K562 (cell line): Measurements from ENCODE around the gene GABRB1. TPM values are rescaled to one million over a fixed set of nuclear protein-coding genes. Genes with fewer than 3 reads are reported as not detected.

Source experiments
- ATAC-seq: fragments of 200-7000 bp; cut with Tn5 transposase; 3 replicates; pipeline ENCODE4 v1.9.1; 2020; ENCODE audit warnings: moderate library complexity
- BruUV-seq: library from RNA; stranded (reverse); fragments of 400-500 nt; replicated peaks from 2 replicates; lab custom pipeline; 2021; lab: Mats Ljungman, UMichigan
- CTCF ChIA-PET: fragments of 300-600 bp; formaldehyde crosslinking; extraction: SDS; loops from one replicate; lab custom pipeline; 2021; ENCODE audit warnings: low intra/inter-chr PET ratio; lab: Yijun Ruan, JAX
- POLR2A ChIA-PET: fragments of 300-600, 350-650 bp; sonication (Branson Sonifier 250); formaldehyde crosslinking; extraction: SDS; loops from one replicate; lab custom pipeline; 2021; ENCODE audit warnings: antibody characterized with exemption, inconsistent platforms; lab: Yijun Ruan, JAX
- DNase-seq, 4 experiments: peaks; one replicate each; pipeline versions ENCODE4 v3.0.0 to v3.0.0-alpha.2; 2011 to 2018; ENCODE audit warnings: low spot score in 3 of 4, mixed read lengths in 3 of 4; ENCODE audit errors: extremely low read depth in 1 of 4
- FAIRE-seq: peaks from 2 replicates; lab custom pipeline; 2011; peaks lifted over from hg19 to GRCh38; lab: Jason Lieb, UNC
- H2AFZ ChIP-seq: 2 replicates; pipeline ENCODE4 v1.6.0; 2011; ENCODE audit warnings: low read depth, low read length, control low read depth, inconsistent platforms
- H3K27ac ChIP-seq: fragments of 200-600 bp; 3 replicates; pipeline ENCODE4 v1.8.0; 2011; ENCODE audit warnings: low read depth, mild to moderate bottlenecking, control low read depth, inconsistent platforms, low read length, moderate library complexity, mixed read lengths; ENCODE audit errors: extremely low read depth
- H3K27me3 ChIP-seq, 2 experiments: fragments of 300-600 bp in 1 of 2; 2 replicates in 1 of 2; 3 replicates in 1 of 2; pipeline versions ENCODE4 v1.6.0 to v1.8.0; 2011; ENCODE audit warnings: inconsistent platforms in 2 of 2, low read length in 2 of 2, mild to moderate bottlenecking in 1 of 2, mixed read lengths in 1 of 2, moderate library complexity in 1 of 2; ENCODE audit not compliant: control insufficient read depth in 2 of 2, insufficient read depth in 2 of 2
- H3K36me3 ChIP-seq: fragments of 300-600 bp; 3 replicates; pipeline ENCODE4 v1.8.0; 2011; ENCODE audit warnings: mild to moderate bottlenecking, low read length, inconsistent platforms; ENCODE audit not compliant: control insufficient read depth, insufficient read depth
- H3K4me1 ChIP-seq, 2 experiments: fragments of 200-600 bp in 1 of 2; replicated peaks in 1 of 2; 2 replicates in 1 of 2; 3 replicates in 1 of 2; pipeline versions ENCODE4 v1.5.1 to v1.8.0; 2011; ENCODE audit warnings: inconsistent platforms in 2 of 2, low read length in 2 of 2, mild to moderate bottlenecking in 1 of 2, mixed read lengths in 1 of 2, moderate library complexity in 1 of 2; ENCODE audit not compliant: control insufficient read depth in 2 of 2, insufficient read depth in 2 of 2
- H3K4me2 ChIP-seq: 2 replicates; pipeline ENCODE4 v1.6.1; 2011; ENCODE audit warnings: low read length, control low read depth, inconsistent platforms, mixed read lengths; ENCODE audit not compliant: insufficient read depth
- H3K4me3 ChIP-seq: fragments of 200-600 bp; sonication (generic), shearing (Covaris generic); 2 replicates; pipeline ENCODE4 v1.5.1; 2016; ENCODE audit warnings: control low read depth, inconsistent platforms
- H3K79me2 ChIP-seq: fragments of 200-600 bp; 3 replicates; pipeline ENCODE4 v1.8.0; 2011; ENCODE audit warnings: low read length, inconsistent platforms; ENCODE audit not compliant: control insufficient read depth, insufficient read depth
- H3K9ac ChIP-seq, 2 experiments: 2 replicates each; pipeline versions ENCODE4 v1.6.0 to v1.6.1; 2011; ENCODE audit warnings: low read depth in 2 of 2, low read length in 2 of 2, control low read depth in 1 of 2, inconsistent platforms in 1 of 2, mild to moderate bottlenecking in 1 of 2, mixed read lengths in 1 of 2; ENCODE audit not compliant: insufficient read depth in 1 of 2
- H3K9me1 ChIP-seq: one replicate; pipeline ENCODE4 v1.6.0; 2011; ENCODE audit warnings: inconsistent platforms, mild to moderate bottlenecking, low read length, moderate library complexity; ENCODE audit not compliant: control insufficient read depth, insufficient read depth
- H3K9me3 ChIP-seq: replicated peaks from 2 replicates; pipeline ENCODE4 v1.5.1; 2011; ENCODE audit warnings: low read depth, low read length, inconsistent platforms; ENCODE audit not compliant: control insufficient read depth, insufficient read depth
- H4K20me1 ChIP-seq: replicated peaks from 2 replicates; pipeline ENCODE4 v1.6.1; 2011; ENCODE audit warnings: low read length, inconsistent platforms, mixed read lengths; ENCODE audit not compliant: control insufficient read depth, insufficient read depth
- CBX3 ChIP-seq, 2 experiments: IDR thresholded peaks; 1 replicate in 1 of 2; 2 replicates in 1 of 2; pipeline ENCODE4 v1.6.1; 2012; ENCODE audit warnings: inconsistent platforms in 2 of 2, low read length in 2 of 2, borderline replicate concordance in 1 of 2, control low read depth in 1 of 2
- ILF3 ChIP-seq: fragments of 450-650 bp; IDR thresholded peaks from 2 replicates; pipeline ENCODE4 v1.6.1; 2018; ENCODE audit warnings: antibody characterized with exemption, mild to moderate bottlenecking, moderate library complexity, borderline replicate concordance
- KLF13 ChIP-seq: fragments of 450-650 bp; IDR thresholded peaks from 2 replicates; pipeline ENCODE4 v1.6.1; 2016; ENCODE audit warnings: missing genetic modification characterization, low read depth, mild to moderate bottlenecking, missing compliant biosample characterization, moderate library complexity, borderline replicate concordance
- MAZ ChIP-seq, 2 experiments: fragments of 450-650 bp in 1 of 2; sonication (generic) in 1 of 2; formaldehyde crosslinking; IDR thresholded peaks in 1 of 2; conservative IDR thresholded peaks in 1 of 2; 2 replicates each; pipeline versions ENCODE4 v1.4.0 to v1.5.0; 2020; ENCODE audit warnings: mild to moderate bottlenecking in 1 of 2, missing genetic modification reagents in 1 of 2
- NCOR1 ChIP-seq: fragments of 450-650 bp; IDR thresholded peaks from 2 replicates; pipeline ENCODE4 v1.6.1; 2016; ENCODE audit warnings: mild to moderate bottlenecking, moderate library complexity
- NR2F6 ChIP-seq: fragments of 450-650 bp; formaldehyde crosslinking; IDR thresholded peaks from 2 replicates; pipeline ENCODE4 v1.4.0; 2020; ENCODE audit warnings: mild to moderate bottlenecking
- OTX1 ChIP-seq: fragments of 450-650 bp; formaldehyde crosslinking; IDR thresholded peaks from 2 replicates; pipeline ENCODE4 v1.4.0; 2022; ENCODE audit warnings: mild to moderate bottlenecking
- RBM34 ChIP-seq: fragments of 200-400 bp; formaldehyde crosslinking; IDR thresholded peaks from 2 replicates; pipeline ENCODE4 v1.6.1; 2018; ENCODE audit warnings: low read length, borderline replicate concordance; ENCODE audit not compliant: insufficient read depth
- RNF2 ChIP-seq: sonication (generic); IDR thresholded peaks from 2 replicates; pipeline ENCODE4 v1.6.1; 2016
- SMC3 ChIP-seq: conservative IDR thresholded peaks from 2 replicates; pipeline ENCODE4 v1.6.1; 2011; ENCODE audit warnings: low read depth, low read length, improper control_type of control experiment; ENCODE audit not compliant: insufficient read depth
- THRAP3 ChIP-seq: fragments of 450-650 bp; IDR thresholded peaks from 2 replicates; pipeline ENCODE4 v1.6.1; 2016; ENCODE audit warnings: mild to moderate bottlenecking, inconsistent platforms, borderline replicate concordance
- YY1 ChIP-seq, 3 experiments: IDR thresholded peaks; 2 replicates each; pipeline ENCODE4 v1.6.1; 2011; ENCODE audit warnings: low read length in 2 of 3, mild to moderate bottlenecking in 2 of 3, moderate library complexity in 2 of 3, borderline replicate concordance in 1 of 3, control low read depth in 1 of 3, low read depth in 1 of 3; ENCODE audit not compliant: insufficient read depth in 3 of 3, insufficient replicate concordance in 2 of 3, control insufficient read depth in 1 of 3, insufficient read length in 1 of 3; ENCODE audit errors: extremely low read depth in 1 of 3
- ZNF263 ChIP-seq: sonication (generic); formaldehyde crosslinking; IDR thresholded peaks from 2 replicates; pipeline ENCODE4 v1.8.0; 2022; ENCODE audit warnings: mild to moderate bottlenecking, missing genetic modification reagents, borderline replicate concordance
- in situ Hi-C: fragments of 300-500 bp; cut with MboI; formaldehyde crosslinking; loops from 4 replicates; pipeline ENCODE4 v1.15.0; 2018; ENCODE audit warnings: inconsistent platforms, mixed read lengths
- intact Hi-C: fragments of 100-400 bp; cut with micrococcal nuclease; formaldehyde crosslinking; loops from 2 replicates; pipeline ENCODE4 v1.14.2; 2022
- polyA plus RNA-seq, 8 experiments: library from polyadenylated mRNA; depleted of rRNA in 4 of 8; stranded (reverse) in 5 of 8; unstranded in 3 of 8; fragments of >200 nt; fragmentation: Nextera tagmentation in 2 of 8; fragmentation: Illumina TruSeq in 1 of 8; extraction: Ambion mirVana in 2 of 8; extraction: Trizol in 1 of 8; gene quantifications; 2 replicates each; pipeline versions ENCODE4 v1.2.1 to v1.2.3, GENCODE V29; 2011 to 2014; ENCODE audit warnings: inconsistent platforms in 1 of 8, missing spikeins in 1 of 8
- total RNA-seq, 7 experiments: library from RNA; depleted of rRNA in 6 of 7; stranded (reverse); fragments of >200 nt in 6 of 7; fragmentation: Illumina TruSeq in 2 of 7; extraction: Trizol in 2 of 7; gene quantifications; 2 replicates each; pipeline versions ENCODE4 v1.2.1 to v1.2.3, GENCODE V29; 2011 to 2021; ENCODE audit warnings: low replicate concordance in 1 of 7
- TF ChIP-seq, protein P1 (sequence below): IDR thresholded peaks from 2 replicates; pipeline ENCODE4 v1.6.1; 2014; ENCODE audit warnings: antibody characterized with exemption
- TF ChIP-seq, protein P2 (sequence below): fragments of 450-650 bp; IDR thresholded peaks from 2 replicates; pipeline ENCODE4 v1.7.1; 2018; ENCODE audit warnings: mild to moderate bottlenecking, low read depth; ENCODE audit not compliant: partially characterized antibody
- TF ChIP-seq, protein P3 (sequence below): sonication (generic); formaldehyde crosslinking; IDR thresholded peaks from 2 replicates; pipeline ENCODE4 v1.8.0; 2022; ENCODE audit warnings: missing genetic modification reagents, mild to moderate bottlenecking, borderline replicate concordance
- TF ChIP-seq, protein P4 (sequence below): fragments of 450-650 bp; IDR thresholded peaks from 2 replicates; pipeline ENCODE4 v1.6.1; 2016

The GABRB1 gene
- total and polyA plus RNA-seq, 9 of the 15 experiments (the other 6 are each of a cell fraction or from before 2014, with no cell fraction given): not detected

DNA sequence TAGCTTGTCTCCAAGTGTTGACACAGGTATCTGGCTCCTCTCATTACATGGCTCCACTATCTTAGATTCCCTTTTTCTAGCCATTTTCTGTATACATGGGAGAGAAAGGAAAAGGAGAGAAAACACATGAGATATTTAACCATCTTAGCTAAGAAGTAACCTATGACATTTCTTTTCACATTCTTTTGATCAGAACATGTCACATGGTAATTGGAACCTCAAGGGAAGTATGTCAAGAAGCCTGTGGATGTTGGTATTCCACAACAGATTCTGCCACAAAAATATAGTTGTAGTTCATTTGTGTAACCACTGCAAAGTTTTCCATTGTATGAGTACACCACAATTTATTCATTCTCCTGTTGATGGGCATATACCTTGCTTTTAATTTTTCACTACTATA lies 18.7 kb upstream of the GABRB1 start:
- H3K9ac ChIP-seq: no peak overlapping the region
- H3K36me3 ChIP-seq: no peaks in the 10 kb centered on the region
- ChIA-PET CTCF (no interaction called here), POLR2A (interaction anchor here (0.7 kb wide), 1 partner anchor 31 kb away, joined by 3 read pairs; no protein-coding TSS in a partner anchor)
- H3K4me3 ChIP-seq: no peak overlapping the region
- in situ Hi-C loops: no loop called here
- no peaks in the 10 kb centered on the region for H3K4me1 ChIP-seq
- ATAC-seq: no peak
- no peak overlapping the region for H3K27ac ChIP-seq
- H3K4me2 ChIP-seq: no peak overlapping the region
- no peaks in the 10 kb centered on the region for H3K9me3 ChIP-seq
- H3K27me3 ChIP-seq: no peaks in the 10 kb centered on the region
- no peak for DNase-seq
- no peaks in the 10 kb centered on the region for H3K79me2 ChIP-seq
- intact Hi-C loops: no loop called here
- BruUV-seq: no TSS peak
- FAIRE-seq: no peak
- H3K9me1 ChIP-seq: no peaks in the 10 kb centered on the region
- H4K20me1 ChIP-seq: no peaks in the 10 kb centered on the region
- H2AFZ ChIP-seq: no peak overlapping the region
- TF ChIP-seq, protein P1, sequence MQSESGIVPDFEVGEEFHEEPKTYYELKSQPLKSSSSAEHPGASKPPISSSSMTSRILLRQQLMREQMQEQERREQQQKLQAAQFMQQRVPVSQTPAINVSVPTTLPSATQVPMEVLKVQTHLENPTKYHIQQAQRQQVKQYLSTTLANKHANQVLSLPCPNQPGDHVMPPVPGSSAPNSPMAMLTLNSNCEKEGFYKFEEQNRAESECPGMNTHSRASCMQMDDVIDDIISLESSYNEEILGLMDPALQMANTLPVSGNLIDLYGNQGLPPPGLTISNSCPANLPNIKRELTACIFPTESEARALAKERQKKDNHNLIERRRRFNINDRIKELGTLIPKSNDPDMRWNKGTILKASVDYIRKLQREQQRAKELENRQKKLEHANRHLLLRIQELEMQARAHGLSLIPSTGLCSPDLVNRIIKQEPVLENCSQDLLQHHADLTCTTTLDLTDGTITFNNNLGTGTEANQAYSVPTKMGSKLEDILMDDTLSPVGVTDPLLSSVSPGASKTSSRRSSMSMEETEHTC: no peak
- TF ChIP-seq MAZ (CRISPR knock-in tag; conservative IDR thresholded peaks at IDR 0.05 in 1 of 2, IDR thresholded peaks at IDR 0.05 in 1 of 2) (no peak), THRAP3 (no peak), ZNF263 (no peak), YY1 (IDR thresholded peaks at IDR 0.05; ENCODE audit: borderline replicate concordance in 1 of 3, control insufficient read depth in 1 of 3, extremely low read depth in 1 of 3, insufficient read depth in 3 of 3, insufficient read length in 1 of 3, insufficient replicate concordance in 2 of 3, low read depth in 1 of 3, low read length in 2 of 3) (no peak), NCOR1 (no peak), ILF3 (no peak), RNF2 (no peak), CBX3 (IDR thresholded peaks at IDR 0.05; ENCODE audit: borderline replicate concordance in 1 of 2, low read length in 2 of 2) (no peak), KLF13 (tag) (no peak), NR2F6 (CRISPR knock-in tag) (no peak), RBM34 (no peak), OTX1 (CRISPR knock-in tag) (no peak), SMC3 (no peak)
- TF ChIP-seq, protein P2, sequence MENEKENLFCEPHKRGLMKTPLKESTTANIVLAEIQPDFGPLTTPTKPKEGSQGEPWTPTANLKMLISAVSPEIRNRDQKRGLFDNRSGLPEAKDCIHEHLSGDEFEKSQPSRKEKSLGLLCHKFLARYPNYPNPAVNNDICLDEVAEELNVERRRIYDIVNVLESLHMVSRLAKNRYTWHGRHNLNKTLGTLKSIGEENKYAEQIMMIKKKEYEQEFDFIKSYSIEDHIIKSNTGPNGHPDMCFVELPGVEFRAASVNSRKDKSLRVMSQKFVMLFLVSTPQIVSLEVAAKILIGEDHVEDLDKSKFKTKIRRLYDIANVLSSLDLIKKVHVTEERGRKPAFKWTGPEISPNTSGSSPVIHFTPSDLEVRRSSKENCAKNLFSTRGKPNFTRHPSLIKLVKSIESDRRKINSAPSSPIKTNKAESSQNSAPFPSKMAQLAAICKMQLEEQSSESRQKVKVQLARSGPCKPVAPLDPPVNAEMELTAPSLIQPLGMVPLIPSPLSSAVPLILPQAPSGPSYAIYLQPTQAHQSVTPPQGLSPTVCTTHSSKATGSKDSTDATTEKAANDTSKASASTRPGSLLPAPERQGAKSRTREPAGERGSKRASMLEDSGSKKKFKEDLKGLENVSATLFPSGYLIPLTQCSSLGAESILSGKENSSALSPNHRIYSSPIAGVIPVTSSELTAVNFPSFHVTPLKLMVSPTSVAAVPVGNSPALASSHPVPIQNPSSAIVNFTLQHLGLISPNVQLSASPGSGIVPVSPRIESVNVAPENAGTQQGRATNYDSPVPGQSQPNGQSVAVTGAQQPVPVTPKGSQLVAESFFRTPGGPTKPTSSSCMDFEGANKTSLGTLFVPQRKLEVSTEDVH: no peak
- TF ChIP-seq, protein P3, sequence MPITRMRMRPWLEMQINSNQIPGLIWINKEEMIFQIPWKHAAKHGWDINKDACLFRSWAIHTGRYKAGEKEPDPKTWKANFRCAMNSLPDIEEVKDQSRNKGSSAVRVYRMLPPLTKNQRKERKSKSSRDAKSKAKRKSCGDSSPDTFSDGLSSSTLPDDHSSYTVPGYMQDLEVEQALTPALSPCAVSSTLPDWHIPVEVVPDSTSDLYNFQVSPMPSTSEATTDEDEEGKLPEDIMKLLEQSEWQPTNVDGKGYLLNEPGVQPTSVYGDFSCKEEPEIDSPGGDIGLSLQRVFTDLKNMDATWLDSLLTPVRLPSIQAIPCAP (CRISPR knock-in tag): no peak
- TF ChIP-seq, protein P4, sequence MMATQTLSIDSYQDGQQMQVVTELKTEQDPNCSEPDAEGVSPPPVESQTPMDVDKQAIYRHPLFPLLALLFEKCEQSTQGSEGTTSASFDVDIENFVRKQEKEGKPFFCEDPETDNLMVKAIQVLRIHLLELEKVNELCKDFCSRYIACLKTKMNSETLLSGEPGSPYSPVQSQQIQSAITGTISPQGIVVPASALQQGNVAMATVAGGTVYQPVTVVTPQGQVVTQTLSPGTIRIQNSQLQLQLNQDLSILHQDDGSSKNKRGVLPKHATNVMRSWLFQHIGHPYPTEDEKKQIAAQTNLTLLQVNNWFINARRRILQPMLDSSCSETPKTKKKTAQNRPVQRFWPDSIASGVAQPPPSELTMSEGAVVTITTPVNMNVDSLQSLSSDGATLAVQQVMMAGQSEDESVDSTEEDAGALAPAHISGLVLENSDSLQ: no peak
